ENCODE results near the gene GLP2R. TPM values are rescaled to one million over a fixed set of nuclear protein-coding genes. Genes with fewer than 3 reads are reported as not detected.

GLP2R gene
- total and polyA plus RNA-seq, 2 experiments from 2014 or later = not detected

GRCh38 chr17:9911089-9911488 is 85.4 kb downstream of the GLP2R start:
- no peaks in the 10 kb centered on the region for H3K36me3 ChIP-seq (ENCODE audit: insufficient read depth)
- no peaks in the 10 kb centered on the region for H3K9me2 ChIP-seq (ENCODE audit: insufficient read depth)
- Mint-ChIP-seq H3K36me3 (ENCODE audit: low read depth) (no peaks in the 10 kb centered on the region), H3K4me3 (no peak overlapping the region), H3K27ac (no peak overlapping the region), H3K27me3 (ENCODE audit: insufficient read depth, low read depth, poor library complexity) (peaks cover 23% of the 10 kb centered on the region), H3K4me1 (peaks cover 15% of the 10 kb centered on the region), H3K9me3 (no peaks in the 10 kb centered on the region; the same call in 2 of the 3 replicates)
- H4K20me1 ChIP-seq (replicated peaks; ENCODE audit: insufficient read depth) = no peaks in the 10 kb centered on the region
- no peak overlapping the region for H3K27ac ChIP-seq (ENCODE audit: low read depth)
- H3K4me2 ChIP-seq = no peak overlapping the region
- no peak overlapping the region for H3K4me3 ChIP-seq
- ATAC-seq = no peak
- H2AFZ ChIP-seq = no peak overlapping the region
- TF ChIP-seq EZH2phosphoT487 (IDR thresholded peaks at IDR 0.05; ENCODE audit: unreplicated experiment) = no peak
- peak in 1 of 2 experiments; percentile 17; a peak in 1 of 4 replicates for TF ChIP-seq CTCF (conservative IDR thresholded peaks at IDR 0.05; ENCODE audit: low read depth in 2 of 2)
- no peak for TF ChIP-seq ZNF462 (CRISPR knock-in tag; IDR thresholded peaks at IDR 0.05)
- no peaks in the 10 kb centered on the region for H3F3A ChIP-seq (replicated peaks; ENCODE audit: low read depth)
- no peaks in the 10 kb centered on the region for H3K79me2 ChIP-seq (replicated peaks; ENCODE audit: insufficient read depth)
- no peak for DNase-seq (ENCODE audit: low spot score)
- no peaks in the 10 kb centered on the region for H3K4me1 ChIP-seq (ENCODE audit: insufficient read depth)
- H3K27me3 ChIP-seq (ENCODE audit: insufficient read depth) = no peaks in the 10 kb centered on the region
